CD14-positive monocyte (primary cell): ENCODE measurements around the gene RNF220. TPM values are rescaled to one million over a fixed set of nuclear protein-coding genes. Genes with fewer than 3 reads are reported as not detected.

ENCODE experiments used
- DNase-seq, 3 donors: peaks; one replicate each; pipeline ENCODE4 v3.0.0-alpha.2; 2011 to 2022
- H2AFZ ChIP-seq: 2 replicates; pipeline ENCODE4 v1.6.0; 2012; ENCODE audit warnings: mild to moderate bottlenecking, low read depth, low read length, inconsistent platforms; ENCODE audit not compliant: insufficient read depth, poor library complexity, severe bottlenecking
- H3K27ac ChIP-seq, 2 donors: 1 replicate in 1 of 2; 2 replicates in 1 of 2; pipeline ENCODE4 v1.5.1; 2012 to 2013; ENCODE audit warnings: low read length in 2 of 2, control low read depth in 1 of 2, inconsistent platforms in 1 of 2, low read depth in 1 of 2, mild to moderate bottlenecking in 1 of 2
- H3K27me3 ChIP-seq, 2 donors: one replicate each; pipeline versions ENCODE4 v1.6.0 to v1.6.1; 2011 to 2013; ENCODE audit warnings: low read length in 2 of 2; ENCODE audit not compliant: control insufficient read depth in 2 of 2, insufficient read depth in 2 of 2
- H3K36me3 ChIP-seq, 2 donors: replicated peaks in 1 of 2; 1 replicate in 1 of 2; 2 replicates in 1 of 2; pipeline versions ENCODE4 v1.5.1 to v1.6.1; 2012 to 2013; ENCODE audit warnings: low read length in 2 of 2, control low read depth in 1 of 2, inconsistent platforms in 1 of 2, mild to moderate bottlenecking in 1 of 2; ENCODE audit not compliant: insufficient read depth in 2 of 2, control insufficient read depth in 1 of 2
- H3K4me1 ChIP-seq, 2 donors: 1 replicate in 1 of 2; 2 replicates in 1 of 2; pipeline versions ENCODE4 v1.5.1 to v1.6.1; 2012 to 2013; ENCODE audit warnings: low read length in 2 of 2, control low read depth in 1 of 2, inconsistent platforms in 1 of 2, mild to moderate bottlenecking in 1 of 2, moderate library complexity in 1 of 2; ENCODE audit not compliant: insufficient read depth in 2 of 2, control insufficient read depth in 1 of 2
- H3K4me2 ChIP-seq: replicated peaks from 2 replicates; pipeline ENCODE3; 2012; ENCODE audit warnings: low read length, moderate library complexity, mild to moderate bottlenecking; ENCODE audit not compliant: poor library complexity, severe bottlenecking; ENCODE audit errors: extremely low read depth
- H3K4me3 ChIP-seq, 3 experiments: fragments of 200-600 bp in 1 of 3; sonication (generic) in 1 of 3; replicated peaks in 1 of 3; 1 replicate in 2 of 3; 2 replicates in 1 of 3; pipeline ENCODE4 v1.5.1; 2011 to 2013; ENCODE audit warnings: low read length in 3 of 3, mild to moderate bottlenecking in 3 of 3, control low read depth in 2 of 3, low read depth in 2 of 3, inconsistent platforms in 1 of 3, moderate library complexity in 1 of 3
- H3K79me2 ChIP-seq: 2 replicates; pipeline ENCODE4 v1.6.0; 2012; ENCODE audit warnings: mild to moderate bottlenecking, control low read depth, inconsistent platforms, low read length, moderate library complexity; ENCODE audit not compliant: insufficient read depth
- H3K9ac ChIP-seq: 2 replicates; pipeline ENCODE4 v1.6.0; 2017; ENCODE audit warnings: low read length, mild to moderate bottlenecking; ENCODE audit not compliant: insufficient read depth, poor library complexity, severe bottlenecking
- H3K9me3 ChIP-seq, 2 donors: replicated peaks in 1 of 2; 1 replicate in 1 of 2; 2 replicates in 1 of 2; pipeline versions ENCODE4 v1.5.1 to v1.6.1; 2012 to 2013; ENCODE audit warnings: low read length in 2 of 2, control low read depth in 1 of 2; ENCODE audit not compliant: control insufficient read depth in 1 of 2, insufficient read depth in 1 of 2
- H4K20me1 ChIP-seq: 2 replicates; pipeline ENCODE4 v1.6.0; 2012; ENCODE audit warnings: mild to moderate bottlenecking, low read length, control low read depth, moderate library complexity; ENCODE audit not compliant: insufficient read depth
- H3K27ac Mint-ChIP-seq, 7 donors: one replicate each; pipeline ENCODE4 v1.8.0; 2020; ENCODE audit warnings: mild to moderate bottlenecking in 7 of 7, mixed read lengths in 7 of 7, moderate library complexity in 6 of 7, inconsistent platforms in 2 of 7
- H3K27me3 Mint-ChIP-seq, 3 donors: one replicate each; pipeline ENCODE4 v1.8.0; 2021 to 2022; ENCODE audit warnings: low read depth in 3 of 3, mild to moderate bottlenecking in 3 of 3, mixed read lengths in 3 of 3, moderate library complexity in 3 of 3, inconsistent platforms in 1 of 3
- H3K36me3 Mint-ChIP-seq, 2 donors: one replicate each; pipeline ENCODE4 v1.8.0; 2020; ENCODE audit warnings: mixed read lengths in 2 of 2, inconsistent platforms in 1 of 2, mild to moderate bottlenecking in 1 of 2
- H3K4me1 Mint-ChIP-seq: one replicate; pipeline ENCODE4 v1.8.0; 2020; ENCODE audit warnings: mild to moderate bottlenecking, mixed read lengths
- H3K4me3 Mint-ChIP-seq, 2 donors: one replicate each; pipeline ENCODE4 v1.8.0; 2020; ENCODE audit warnings: mild to moderate bottlenecking in 2 of 2, mixed read lengths in 2 of 2, moderate library complexity in 1 of 2
- H3K9me3 Mint-ChIP-seq, 7 donors: one replicate each; pipeline ENCODE4 v1.8.0; 2020 to 2022; ENCODE audit warnings: mixed read lengths in 7 of 7, mild to moderate bottlenecking in 6 of 7, moderate library complexity in 6 of 7, inconsistent platforms in 2 of 7
- WGBS: methylation state at CpG from one replicate; pipeline ENCODE4 v1.1.5; 2013; ENCODE audit warnings: missing lambda C conversion rate; ENCODE audit not compliant: insufficient coverage; 5-methylcytosine and 5-hydroxymethylcytosine counted together
- intact Hi-C, 2 donors: fragments of 100-400 bp; cut with micrococcal nuclease; formaldehyde crosslinking; loops; one replicate each; pipeline versions ENCODE4 v1.15.0 to v1.15.1; 2023
- polyA plus RNA-seq, 3 donors: library from polyadenylated mRNA; depleted of rRNA in 1 of 3; unstranded in 2 of 3; stranded (reverse) in 1 of 3; fragments of 300-500 nt in 2 of 3; fragments of >200 nt in 1 of 3; fragmentation: Illumina TruSeq in 2 of 3; gene quantifications; 1 replicate in 2 of 3; 2 replicates in 1 of 3; pipeline ENCODE4 v1.2.3, GENCODE V29; 2012 to 2021
- TF ChIP-seq, protein P1 (sequence below): fragments of 200-600 bp; IDR thresholded peaks from one replicate; pipeline ENCODE4 v1.8.0; 2022; ENCODE audit warnings: antibody characterized with exemption, mild to moderate bottlenecking

Gene RNF220
- polyA plus RNA-seq, 3 donors = 39.4 to 133 (median 49.4) TPM

DNA sequence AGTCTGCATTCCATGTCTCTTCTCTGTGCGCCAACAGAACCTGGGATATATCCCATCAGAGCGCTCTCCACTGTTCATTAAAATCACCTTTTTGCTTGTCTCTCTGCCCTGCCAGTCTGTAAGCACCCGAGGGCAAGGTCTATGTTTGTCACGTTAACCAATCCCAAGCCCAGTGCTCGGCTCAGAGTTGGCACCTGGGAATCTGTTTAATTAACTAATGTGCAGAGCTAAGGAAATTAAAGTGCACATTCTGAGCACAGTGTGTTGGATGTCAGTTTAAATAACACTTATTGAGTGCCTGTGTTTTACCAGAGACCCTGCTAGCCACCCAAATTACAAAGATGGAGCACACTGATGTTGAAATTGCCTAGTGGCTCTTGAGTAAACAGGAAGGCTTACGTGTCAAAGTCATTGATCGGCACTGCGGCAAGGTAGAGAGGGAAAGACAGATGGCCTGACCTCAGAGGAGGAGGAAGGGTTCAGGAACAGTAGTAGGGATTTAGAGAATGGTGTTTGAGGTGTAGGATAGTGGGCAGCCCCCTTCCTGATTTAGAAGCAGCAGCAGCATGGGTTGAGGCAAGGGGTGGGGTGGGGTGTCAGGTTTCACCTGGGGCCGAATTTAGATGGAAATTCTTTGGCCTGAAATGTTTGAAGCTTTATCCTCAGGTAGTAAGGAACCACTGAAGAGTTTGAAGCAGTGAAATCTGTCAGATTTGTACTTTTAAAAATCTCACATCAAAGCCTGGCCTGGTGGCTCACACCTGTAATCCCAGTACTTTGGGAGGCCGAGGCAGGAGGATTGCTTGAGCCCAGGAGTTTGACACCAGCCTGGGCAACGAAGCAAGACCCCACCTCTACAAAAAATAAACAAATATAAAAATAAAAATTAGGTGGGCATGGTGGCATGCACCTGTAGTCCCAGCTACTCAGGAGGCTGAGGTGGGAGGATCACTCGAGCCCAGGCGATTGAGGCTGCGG is 277.1 kb downstream of the RNF220 start:
- peak overlapping the region in 5 of 7 donors; percentile 14 to 48 (median 34) for H3K27ac Mint-ChIP-seq
- no peaks in the 10 kb centered on the region for H3K79me2 ChIP-seq
- peaks cover 3% of the 10 kb centered on the region in 2 donors for H3K36me3 Mint-ChIP-seq
- H3K4me2 ChIP-seq = no peak overlapping the region
- H3K27ac ChIP-seq = no peak overlapping the region
- no peak overlapping the region for H3K9ac ChIP-seq
- no peaks in the 10 kb centered on the region for H3K36me3 ChIP-seq
- peaks cover 57 to 65% of the 10 kb centered on the region in 2 donors for H3K4me1 ChIP-seq
- no peak overlapping the region for H3K4me3 Mint-ChIP-seq
- TF ChIP-seq, protein P1, sequence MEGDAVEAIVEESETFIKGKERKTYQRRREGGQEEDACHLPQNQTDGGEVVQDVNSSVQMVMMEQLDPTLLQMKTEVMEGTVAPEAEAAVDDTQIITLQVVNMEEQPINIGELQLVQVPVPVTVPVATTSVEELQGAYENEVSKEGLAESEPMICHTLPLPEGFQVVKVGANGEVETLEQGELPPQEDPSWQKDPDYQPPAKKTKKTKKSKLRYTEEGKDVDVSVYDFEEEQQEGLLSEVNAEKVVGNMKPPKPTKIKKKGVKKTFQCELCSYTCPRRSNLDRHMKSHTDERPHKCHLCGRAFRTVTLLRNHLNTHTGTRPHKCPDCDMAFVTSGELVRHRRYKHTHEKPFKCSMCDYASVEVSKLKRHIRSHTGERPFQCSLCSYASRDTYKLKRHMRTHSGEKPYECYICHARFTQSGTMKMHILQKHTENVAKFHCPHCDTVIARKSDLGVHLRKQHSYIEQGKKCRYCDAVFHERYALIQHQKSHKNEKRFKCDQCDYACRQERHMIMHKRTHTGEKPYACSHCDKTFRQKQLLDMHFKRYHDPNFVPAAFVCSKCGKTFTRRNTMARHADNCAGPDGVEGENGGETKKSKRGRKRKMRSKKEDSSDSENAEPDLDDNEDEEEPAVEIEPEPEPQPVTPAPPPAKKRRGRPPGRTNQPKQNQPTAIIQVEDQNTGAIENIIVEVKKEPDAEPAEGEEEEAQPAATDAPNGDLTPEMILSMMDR = no peak
- H3K27me3 ChIP-seq = no peaks in the 10 kb centered on the region
- H4K20me1 ChIP-seq = no peaks in the 10 kb centered on the region
- no peaks in the 10 kb centered on the region for H3K9me3 ChIP-seq
- peak in 1 of 3 donors; percentile 24 for DNase-seq
- H3K27me3 Mint-ChIP-seq = peaks cover 0 to 4% (median 0%) of the 10 kb centered on the region in 3 donors
- peaks cover 50% of the 10 kb centered on the region for H3K4me1 Mint-ChIP-seq
- H3K9me3 Mint-ChIP-seq = peaks cover 0 to 2% (median 0%) of the 10 kb centered on the region in 7 donors
- WGBS = 38% methylated on average over 5 of the region's 14 CpGs
- peak overlapping the region; percentile 62 for H2AFZ ChIP-seq
- intact Hi-C loops = no loop called here
- no peak overlapping the region for H3K4me3 ChIP-seq

DNA sequence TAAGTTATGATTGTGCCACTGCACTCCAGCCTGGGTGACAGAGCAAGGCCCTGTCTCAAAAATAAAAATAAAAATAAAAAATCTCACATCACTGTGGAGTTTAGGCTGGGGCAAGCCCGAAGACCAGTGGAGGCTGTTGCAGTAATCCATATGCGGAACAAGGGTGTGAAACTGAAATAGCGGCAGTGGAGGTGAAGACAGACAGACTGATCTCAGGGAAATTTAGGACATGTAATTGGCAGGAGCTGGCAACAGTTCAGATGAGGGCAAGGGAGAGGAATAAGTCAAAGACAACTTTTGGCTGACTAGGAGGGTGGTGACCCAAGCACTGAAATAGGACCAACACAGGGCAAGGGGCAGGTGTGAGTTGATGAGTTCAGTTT is 277.8 kb downstream of the RNF220 start:
- Histone ChIP-seq H2AFZ (no peak overlapping the region), H3K27ac (no peak overlapping the region), H3K9me3 (no peaks in the 10 kb centered on the region), H3K4me2 (no peak overlapping the region), H3K4me3 (no peak overlapping the region), H3K79me2 (no peaks in the 10 kb centered on the region), H3K4me1 (peaks cover 50 to 58% of the 10 kb centered on the region in 2 donors), H3K36me3 (no peaks in the 10 kb centered on the region), H3K9ac (no peak overlapping the region), H4K20me1 (no peaks in the 10 kb centered on the region), H3K27me3 (no peaks in the 10 kb centered on the region)
- peak in 2 of 3 donors; percentile 29 to 32 for DNase-seq
- 60% methylated on average over 2 of the region's 3 CpGs for WGBS
- no peak overlapping the region for H3K4me3 Mint-ChIP-seq
- H3K27me3 Mint-ChIP-seq = peaks cover 0 to 4% (median 0%) of the 10 kb centered on the region in 3 donors
- intact Hi-C loops = no loop called here
- peaks cover 3% of the 10 kb centered on the region in 2 donors for H3K36me3 Mint-ChIP-seq
- TF ChIP-seq, protein P1 = no peak
- H3K9me3 Mint-ChIP-seq = peaks cover 0 to 2% (median 0%) of the 10 kb centered on the region in 7 donors
- H3K4me1 Mint-ChIP-seq = peaks cover 50% of the 10 kb centered on the region
- peak overlapping the region in 3 of 7 donors; percentile 26 to 78 (median 38) for H3K27ac Mint-ChIP-seq
